LNCAP (cell line): Measurements from ENCODE around the gene RALGAPA1.

Source experiments
- CTCF ChIP-seq: fragments of 450-650 bp; IDR thresholded peaks from 2 replicates; pipeline ENCODE4 v1.5.1; 2017; ENCODE audit warnings: mild to moderate bottlenecking

Gene RALGAPA1

GRCh38 chr14:35631071-35631805 lies 177.9 kb downstream of the RALGAPA1 start:
- no peak for TF ChIP-seq CTCF

- TF ChIP-seq CTCF: no peak
Measured at GRCh38 chr14:35628989-35629388, 180.1 kb downstream of the RALGAPA1 start.

- no peak for TF ChIP-seq CTCF
Measured at GRCh38 chr14:35617500-35617899, 191.6 kb downstream of the RALGAPA1 start.

- TF ChIP-seq CTCF: no peak
Measured at GRCh38 chr14:35607380-35607779, 201.7 kb downstream of the RALGAPA1 start.

GRCh38 chr14:35600253-35600652 lies 208.8 kb downstream of the RALGAPA1 start:
- no peak for TF ChIP-seq CTCF

- no peak for TF ChIP-seq CTCF
Measured at GRCh38 chr14:35594616-35595015, 214.5 kb downstream of the RALGAPA1 start.

GRCh38 chr14:35578639-35579038 lies 230.5 kb downstream of the RALGAPA1 start:
- TF ChIP-seq CTCF: no peak

GRCh38 chr14:35578135-35578534 lies 231.0 kb downstream of the RALGAPA1 start:
- TF ChIP-seq CTCF: no peak
